B cell (primary cell): ENCODE results near the gene IGFN1. TPM values are rescaled to one million over a fixed set of nuclear protein-coding genes. Genes with fewer than 3 reads are reported as not detected.

ENCODE experiments used
- ATAC-seq: fragments of 200-7000 bp; cut with Tn5 transposase; one replicate; pipeline ENCODE4 v1.10.0; 2021; ENCODE audit warnings: low read depth, mild to moderate bottlenecking, moderate number of reproducible peaks, moderate library complexity
- CTCF ChIA-PET: fragments of 350-600 bp; sonication (Branson Sonifier 250); formaldehyde crosslinking; loops from one replicate; lab custom pipeline; 2021; ENCODE audit warnings: antibody characterized with exemption, inconsistent platforms; lab: Charles Lee
- POLR2A ChIA-PET: fragments of 350-600 bp; sonication (Branson Sonifier 250); formaldehyde crosslinking; loops from one replicate; lab custom pipeline; 2021; ENCODE audit warnings: antibody characterized with exemption; lab: Charles Lee
- DNase-seq: peaks from one replicate; pipeline ENCODE4 v3.0.0; 2013
- H2AFZ ChIP-seq: 2 replicates; pipeline ENCODE4 v1.6.1; 2012; ENCODE audit warnings: mild to moderate bottlenecking, low read depth, low read length; ENCODE audit not compliant: insufficient read depth, poor library complexity, severe bottlenecking
- H3K27ac ChIP-seq, 2 donors: 1 replicate in 1 of 2; 2 replicates in 1 of 2; pipeline ENCODE4 v1.5.1; 2012 to 2013; ENCODE audit warnings: low read length in 2 of 2, mild to moderate bottlenecking in 2 of 2, moderate library complexity in 1 of 2
- H3K27me3 ChIP-seq, 4 experiments: fragments of 200-600 bp in 1 of 4; sonication (generic) in 1 of 4; replicated peaks in 1 of 4; 1 replicate in 2 of 4; 2 replicates in 2 of 4; pipeline versions ENCODE4 v1.6.1 to v1.7.0; 2013 to 2016; ENCODE audit warnings: low read length in 3 of 4, mild to moderate bottlenecking in 2 of 4, mixed read lengths in 1 of 4, moderate library complexity in 1 of 4; ENCODE audit not compliant: insufficient read depth in 4 of 4, control insufficient read depth in 3 of 4; ENCODE audit errors: control extremely low read depth in 1 of 4
- H3K36me3 ChIP-seq, 2 experiments: replicated peaks in 1 of 2; 1 replicate in 1 of 2; 2 replicates in 1 of 2; pipeline versions ENCODE4 v1.6.1 to v1.7.1; 2013; ENCODE audit warnings: low read length in 1 of 2; ENCODE audit not compliant: insufficient read depth in 2 of 2, control insufficient read depth in 1 of 2; ENCODE audit errors: control extremely low read depth in 1 of 2, extremely low read depth in 1 of 2
- H3K4me1 ChIP-seq, 2 donors: fragments of 200-600 bp in 1 of 2; sonication (generic) in 1 of 2; 1 replicate in 1 of 2; 2 replicates in 1 of 2; pipeline versions ENCODE4 v1.5.1 to v1.6.1; 2013 to 2017; ENCODE audit warnings: low read length in 2 of 2; ENCODE audit not compliant: control insufficient read depth in 2 of 2, insufficient read depth in 2 of 2
- H3K4me2 ChIP-seq: replicated peaks from 2 replicates; pipeline ENCODE3; 2012; ENCODE audit warnings: mild to moderate bottlenecking, low read depth, low read length; ENCODE audit not compliant: poor library complexity, severe bottlenecking
- H3K4me3 ChIP-seq, 5 experiments: fragments of 200-600 bp in 1 of 5; sonication (generic) in 1 of 5; 1 replicate in 3 of 5; 2 replicates in 2 of 5; pipeline versions ENCODE4 v1.5.1 to v1.7.0; 2011 to 2016; ENCODE audit warnings: low read length in 4 of 5, mild to moderate bottlenecking in 4 of 5, low read depth in 2 of 5, control low read depth in 1 of 5, moderate library complexity in 1 of 5; ENCODE audit not compliant: insufficient read depth in 1 of 5; ENCODE audit errors: control extremely low read depth in 1 of 5, extremely low read depth in 1 of 5
- H3K79me2 ChIP-seq: fragments of 200-600 bp; sonication (generic); one replicate; pipeline ENCODE4 v1.6.0; 2016; ENCODE audit warnings: low read length; ENCODE audit not compliant: control insufficient read depth, insufficient read depth
- H3K9ac ChIP-seq: fragments of 200-600 bp; sonication (generic); 2 replicates; pipeline ENCODE4 v1.6.1; 2017; ENCODE audit warnings: mild to moderate bottlenecking, low read length, moderate library complexity
- H3K9me3 ChIP-seq, 3 donors: one replicate each; pipeline versions ENCODE4 v1.6.1 to v1.7.1; 2013; ENCODE audit warnings: low read length in 2 of 3; ENCODE audit not compliant: control insufficient read depth in 2 of 3, insufficient read depth in 1 of 3; ENCODE audit errors: control extremely low read depth in 1 of 3
- H4K20me1 ChIP-seq: 2 replicates; pipeline ENCODE4 v1.6.0; 2012; ENCODE audit warnings: mild to moderate bottlenecking, low read length; ENCODE audit not compliant: insufficient read depth, control insufficient read depth, poor library complexity, severe bottlenecking
- H3K27ac Mint-ChIP-seq: one replicate; pipeline ENCODE4 v1.8.0; 2021; ENCODE audit warnings: mixed read lengths
- H3K27me3 Mint-ChIP-seq: one replicate; pipeline ENCODE4 v1.8.0; 2021; ENCODE audit warnings: mixed read lengths
- H3K4me1 Mint-ChIP-seq: one replicate; pipeline ENCODE4 v1.8.0; 2021; ENCODE audit warnings: mixed read lengths
- H3K4me3 Mint-ChIP-seq: one replicate; pipeline ENCODE4 v1.8.0; 2021; ENCODE audit warnings: mixed read lengths
- H3K9me3 Mint-ChIP-seq: one replicate; pipeline ENCODE4 v1.8.0; 2022; ENCODE audit warnings: mixed read lengths; ENCODE audit not compliant: insufficient read depth
- CTCF ChIP-seq: fragments of 200-600 bp; IDR thresholded peaks from one replicate; pipeline ENCODE4 v1.8.0; 2022; ENCODE audit warnings: antibody characterized with exemption, mild to moderate bottlenecking
- EZH2 ChIP-seq: IDR thresholded peaks from 2 replicates; pipeline ENCODE4 v1.6.1; 2012; ENCODE audit warnings: borderline replicate concordance, low read depth, mild to moderate bottlenecking, moderate library complexity, low read length; ENCODE audit not compliant: insufficient read depth, poor library complexity, severe bottlenecking
- WGBS: methylation state at CpG from one replicate; pipeline ENCODE4 v1.1.5; 2013; ENCODE audit warnings: missing lambda C conversion rate; ENCODE audit not compliant: insufficient coverage; 5-methylcytosine and 5-hydroxymethylcytosine counted together
- intact Hi-C: fragments of 100-400 bp; cut with micrococcal nuclease; formaldehyde crosslinking; loops from one replicate; pipeline ENCODE4 v1.10.0; 2022
- polyA plus RNA-seq: library from polyadenylated mRNA; depleted of rRNA; stranded (reverse); fragments of >200 nt; gene quantifications from 2 replicates; pipeline ENCODE4 v1.2.3, GENCODE V29; 2012
- total RNA-seq, 2 donors: library from RNA; stranded (reverse); fragments of 120-200 nt in 1 of 2; gene quantifications; 1 replicate in 1 of 2; 2 replicates in 1 of 2; pipeline versions ENCODE4 v1.2.3 to v1.2.4, GENCODE V29; 2013 to 2022

IGFN1 gene
- total and polyA plus RNA-seq, 2 donors (not counting 1 experiment from before 2014, with no cell fraction given), result not detected

DNA sequence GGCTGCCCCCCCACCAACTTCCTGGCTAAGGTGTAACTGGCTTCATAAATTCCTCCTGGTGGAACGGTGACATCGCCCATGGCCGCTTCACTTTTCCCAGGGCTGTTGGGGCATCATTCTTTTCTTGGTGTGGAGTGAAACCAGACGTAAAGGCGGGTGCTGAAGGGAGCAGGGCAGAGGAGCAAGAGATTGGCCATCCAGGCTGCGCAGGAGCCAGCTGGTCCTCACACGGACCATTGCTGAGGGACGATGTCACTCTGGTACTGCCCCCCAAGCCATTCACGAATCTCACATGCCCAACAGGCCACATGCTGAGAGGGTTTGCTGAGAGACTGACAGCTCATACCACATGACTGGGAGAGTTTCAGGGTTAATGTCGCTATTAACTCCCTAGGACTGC, 82.2 kb downstream of the IGFN1 start:
- intact Hi-C loops, result no loop called here
- H3K27me3 ChIP-seq, result peaks cover 0 to 2% (median 0%) of the 10 kb centered on the region in 4 experiments
- no peaks in the 10 kb centered on the region for H3K79me2 ChIP-seq
- ATAC-seq (no peak), DNase-seq (no peak)
- no peak overlapping the region for H3K4me2 ChIP-seq
- ChIA-PET CTCF (interaction anchor here (1.7 kb wide), 1 partner anchor 18 kb away, joined by 4 read pairs; no protein-coding TSS in a partner anchor), POLR2A (no interaction called here)
- Mint-ChIP-seq H3K9me3 (no peaks in the 10 kb centered on the region), H3K4me3 (no peak overlapping the region), H3K4me1 (no peaks in the 10 kb centered on the region), H3K27ac (no peak overlapping the region), H3K27me3 (peaks cover 24% of the 10 kb centered on the region)
- no peaks in the 10 kb centered on the region for H3K9me3 ChIP-seq
- no peak overlapping the region for H3K4me3 ChIP-seq
- WGBS, result 89% methylated on average over 10 of the region's 10 CpGs
- no peaks in the 10 kb centered on the region for H3K36me3 ChIP-seq
- no peaks in the 10 kb centered on the region for H3K4me1 ChIP-seq
- no peak overlapping the region for H3K27ac ChIP-seq
- no peaks in the 10 kb centered on the region for H4K20me1 ChIP-seq
- TF ChIP-seq EZH2 (no peak), CTCF (no peak)
- H3K9ac ChIP-seq, result no peak overlapping the region
- H2AFZ ChIP-seq, result no peak overlapping the region

DNA sequence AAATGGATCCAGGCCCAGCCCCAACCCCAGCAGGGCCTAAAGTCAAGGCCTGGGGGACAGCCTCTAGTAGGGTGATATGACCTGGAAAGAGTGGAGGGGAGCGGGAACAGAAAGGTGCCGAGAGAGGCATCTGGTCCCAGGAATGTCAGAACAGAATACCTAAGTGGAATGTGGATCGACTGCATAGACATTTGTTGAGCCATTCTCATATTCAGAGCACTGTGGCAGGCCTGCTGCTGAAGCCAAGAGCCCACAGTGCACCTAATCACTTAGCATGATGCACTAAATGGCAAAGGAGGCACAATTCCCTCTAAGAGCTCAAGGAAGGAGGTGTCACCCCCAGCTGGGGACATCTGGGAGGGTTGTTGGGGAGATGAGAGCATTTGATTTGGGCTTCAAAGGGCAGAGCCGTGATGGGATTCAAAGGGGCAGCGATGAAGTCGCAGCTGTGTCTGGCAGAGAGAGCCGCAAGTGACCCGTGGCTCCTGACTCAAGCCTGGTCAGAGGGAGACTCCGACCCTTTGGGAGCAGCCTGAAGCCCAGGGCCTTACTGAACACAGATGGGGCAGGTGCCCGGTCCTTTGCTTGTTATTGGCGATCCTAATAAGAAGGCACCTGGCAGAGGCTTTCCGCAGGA, 84.1 kb downstream of the IGFN1 start:
- TF ChIP-seq CTCF (no peak), EZH2 (no peak)
- ATAC-seq, result no peak
- Mint-ChIP-seq H3K4me3 (no peak overlapping the region), H3K27ac (no peak overlapping the region), H3K4me1 (no peaks in the 10 kb centered on the region), H3K27me3 (peaks cover 21% of the 10 kb centered on the region), H3K9me3 (no peaks in the 10 kb centered on the region)
- no peak for DNase-seq
- Histone ChIP-seq H2AFZ (no peak overlapping the region), H3K4me3 (no peak overlapping the region), H3K79me2 (no peaks in the 10 kb centered on the region), H3K9ac (no peak overlapping the region), H3K36me3 (no peaks in the 10 kb centered on the region), H3K9me3 (no peaks in the 10 kb centered on the region), H3K4me1 (no peaks in the 10 kb centered on the region), H4K20me1 (no peaks in the 10 kb centered on the region), H3K4me2 (no peak overlapping the region), H3K27me3 (peaks cover 0 to 4% (median 0%) of the 10 kb centered on the region in 4 experiments), H3K27ac (no peak overlapping the region)
- 96% methylated on average over 12 of the region's 12 CpGs for WGBS
- ChIA-PET CTCF (no interaction called here), POLR2A (no interaction called here)
- intact Hi-C loops, result no loop called here
